GM21381 (cell line): ENCODE results near the gene DGKB.

ENCODE experiments used
- ATAC-seq: cut with Tn5 transposase; IDR thresholded peaks from one replicate; pipeline ENCODE4 v1.9.1; 2021; ENCODE audit warnings: mild to moderate bottlenecking, moderate library complexity; ENCODE audit not compliant: unreplicated experiment

The DGKB gene

GRCh38 chr7:14902589-14903067 is at the start of gene DGKB:
TSS of gene DGKB (minus strand) at chr7:14902751.
- no peak for ATAC-seq

- no peak for ATAC-seq
Observed at GRCh38 chr7:14950013-14950412, 47.5 kb upstream of the DGKB start.

GRCh38 chr7:14938181-14938580 is 35.6 kb upstream of the DGKB start:
- ATAC-seq: no peak

- no peak for ATAC-seq
Observed at GRCh38 chr7:14937581-14937980, 35.0 kb upstream of the DGKB start.

- no peak for ATAC-seq
Observed at GRCh38 chr7:14936554-14936953, 34.0 kb upstream of the DGKB start.

GRCh38 chr7:14934839-14935238 is 32.3 kb upstream of the DGKB start:
- ATAC-seq: no peak

- ATAC-seq: no peak
Observed at GRCh38 chr7:14931511-14932215, 29.1 kb upstream of the DGKB start.

GRCh38 chr7:14924398-14924797 is 21.8 kb upstream of the DGKB start:
- no peak for ATAC-seq

GRCh38 chr7:14911077-14911476 is 8.5 kb upstream of the DGKB start:
- ATAC-seq: no peak

GRCh38 chr7:14908697-14909096 is 6.1 kb upstream of the DGKB start:
- no peak for ATAC-seq

- ATAC-seq: no peak
Observed at GRCh38 chr7:14905764-14906163, 3.2 kb upstream of the DGKB start.

- no peak for ATAC-seq
Observed at GRCh38 chr7:14900051-14900450, 2.5 kb downstream of the DGKB start.

GRCh38 chr7:14899030-14899429 is 3.5 kb downstream of the DGKB start:
- no peak for ATAC-seq

GRCh38 chr7:14896461-14896860 is 6.1 kb downstream of the DGKB start:
- ATAC-seq: no peak

- no peak for ATAC-seq
Observed at GRCh38 chr7:14894826-14895225, 7.7 kb downstream of the DGKB start.

GRCh38 chr7:14892961-14893360 is 9.6 kb downstream of the DGKB start:
- ATAC-seq: no peak

- no peak for ATAC-seq
Observed at GRCh38 chr7:14891289-14891688, 11.3 kb downstream of the DGKB start.

- no peak for ATAC-seq
Observed at GRCh38 chr7:14888962-14889361, 13.6 kb downstream of the DGKB start.

- no peak for ATAC-seq
Observed at GRCh38 chr7:14886533-14886932, 16.0 kb downstream of the DGKB start.

GRCh38 chr7:14875941-14876587 is 26.5 kb downstream of the DGKB start:
- no peak for ATAC-seq

- ATAC-seq: no peak
Observed at GRCh38 chr7:14871880-14872279, 30.7 kb downstream of the DGKB start.

GRCh38 chr7:14870394-14870793 is 32.2 kb downstream of the DGKB start:
- no peak for ATAC-seq

GRCh38 chr7:14868937-14869336 is 33.6 kb downstream of the DGKB start:
- no peak for ATAC-seq
